Endothelial cell of umbilical vein (primary cell): Measurements from ENCODE around the gene OSBP2. TPM values are rescaled to one million over a fixed set of nuclear protein-coding genes. Genes with fewer than 3 reads are reported as not detected.
A peak's percentile ranks its signal among the peaks of the same experiment; 100 is the strongest.

Source experiments
- BruUV-seq: library from RNA; stranded (reverse); fragments of 400-500 nt; replicated peaks from 2 replicates; lab custom pipeline; 2021; lab: Mats Ljungman, UMichigan
- CTCF ChIA-PET: fragments of 300-600, 350-600 bp; sonication (Branson Sonifier 250); formaldehyde crosslinking; loops from one replicate; lab custom pipeline; 2021; ENCODE audit warnings: antibody characterized with exemption, inconsistent platforms; lab: Charles Lee
- POLR2A ChIA-PET: fragments of 300-600, 350-600 bp; sonication (Branson Sonifier 250); formaldehyde crosslinking; loops from one replicate; lab custom pipeline; 2021; ENCODE audit warnings: antibody characterized with exemption, inconsistent platforms; lab: Charles Lee
- DNase-seq: peaks from one replicate; pipeline ENCODE4 v3.0.0-alpha.2; 2011; ENCODE audit warnings: low read depth, low spot score
- FAIRE-seq: peaks from 2 replicates; lab custom pipeline; 2011; peaks lifted over from hg19 to GRCh38; lab: Jason Lieb, UNC
- H2AFZ ChIP-seq: 2 replicates; pipeline ENCODE4 v1.6.0; 2012; ENCODE audit warnings: low read depth, low read length, control low read depth, inconsistent platforms
- H3K27ac ChIP-seq: 2 replicates; pipeline ENCODE4 v1.5.1; 2011; ENCODE audit warnings: low read depth, mild to moderate bottlenecking, control low read depth, low read length, moderate library complexity; ENCODE audit not compliant: insufficient read depth
- H3K27me3 ChIP-seq, 2 experiments: 2 replicates each; pipeline versions ENCODE4 v1.6.0 to v1.6.1; 2011; ENCODE audit warnings: low read length in 2 of 2, mixed read lengths in 1 of 2; ENCODE audit not compliant: control insufficient read depth in 2 of 2, insufficient read depth in 2 of 2
- H3K36me3 ChIP-seq, 2 experiments: 2 replicates in 1 of 2; 3 replicates in 1 of 2; pipeline ENCODE4 v1.5.1; 2011; ENCODE audit warnings: low read length in 2 of 2, mild to moderate bottlenecking in 1 of 2, moderate library complexity in 1 of 2; ENCODE audit not compliant: control insufficient read depth in 2 of 2, insufficient read depth in 2 of 2; ENCODE audit errors: extremely low read depth in 1 of 2
- H3K4me1 ChIP-seq: 3 replicates; pipeline ENCODE4 v1.5.1; 2011; ENCODE audit warnings: mild to moderate bottlenecking, low read length; ENCODE audit not compliant: control insufficient read depth, insufficient read depth; ENCODE audit errors: extremely low read depth
- H3K4me2 ChIP-seq: 2 replicates; pipeline ENCODE4 v1.6.1; 2011; ENCODE audit warnings: low read length, control low read depth, mixed read lengths; ENCODE audit not compliant: insufficient read depth
- H3K4me3 ChIP-seq, 3 experiments: fragments of 200-600 bp in 1 of 3; sonication (generic), shearing (Covaris generic) in 1 of 3; replicated peaks in 1 of 3; 2 replicates each; pipeline ENCODE4 v1.5.1; 2011 to 2016; ENCODE audit warnings: control low read depth in 3 of 3, low read length in 3 of 3, mild to moderate bottlenecking in 2 of 3, inconsistent platforms in 1 of 3, low read depth in 1 of 3, moderate library complexity in 1 of 3; ENCODE audit not compliant: insufficient read depth in 1 of 3
- H3K79me2 ChIP-seq: 2 replicates; pipeline ENCODE4 v1.6.0; 2012; ENCODE audit warnings: low read length, inconsistent platforms; ENCODE audit not compliant: control insufficient read depth, insufficient read depth
- H3K9ac ChIP-seq: replicated peaks from 2 replicates; pipeline ENCODE3; 2011; ENCODE audit warnings: low read length, control low read depth; ENCODE audit not compliant: insufficient read depth; ENCODE audit errors: extremely low read depth
- H3K9me1 ChIP-seq: replicated peaks from 3 replicates; pipeline ENCODE4 v1.6.0; 2011; ENCODE audit warnings: mild to moderate bottlenecking, low read length; ENCODE audit not compliant: control insufficient read depth, insufficient read depth; ENCODE audit errors: extremely low read depth
- H3K9me3 ChIP-seq: replicated peaks from 2 replicates; pipeline ENCODE4 v1.5.1; 2012; ENCODE audit warnings: low read length, inconsistent platforms; ENCODE audit not compliant: control insufficient read depth, insufficient read depth
- H4K20me1 ChIP-seq: replicated peaks from 2 replicates; pipeline ENCODE3; 2011; ENCODE audit warnings: mild to moderate bottlenecking, low read length; ENCODE audit not compliant: control insufficient read depth, insufficient read depth; ENCODE audit errors: extremely low read depth
- GATA2 ChIP-seq: IDR thresholded peaks from 2 replicates; pipeline ENCODE4 v1.7.0; 2011; ENCODE audit warnings: low read depth, mild to moderate bottlenecking, moderate library complexity, mixed read lengths, low read length; ENCODE audit not compliant: insufficient read length, insufficient read depth
- JUN ChIP-seq: IDR thresholded peaks from 2 replicates; pipeline ENCODE4 v1.6.1; 2011; ENCODE audit warnings: borderline replicate concordance, low read depth; ENCODE audit not compliant: insufficient read length, insufficient read depth
- MAX ChIP-seq: IDR thresholded peaks from 2 replicates; pipeline ENCODE4 v1.6.1; 2011; ENCODE audit not compliant: insufficient read depth, insufficient read length
- POLR2A ChIP-seq: IDR thresholded peaks from 2 replicates; pipeline ENCODE4 v1.6.1; 2012; ENCODE audit warnings: low read depth, mild to moderate bottlenecking, control low read depth, low read length
- POLR2AphosphoS5 ChIP-seq: IDR thresholded peaks from 2 replicates; pipeline ENCODE4 v1.6.1; 2012; ENCODE audit warnings: low read depth, mild to moderate bottlenecking, control low read depth, low read length, moderate library complexity; ENCODE audit not compliant: insufficient read depth
- dilution Hi-C: fragments of 300-500 bp; cut with MboI; formaldehyde crosslinking; loops from one replicate; pipeline ENCODE4 v1.15.0; 2019; ENCODE audit warnings: low sequenced_read_pairs; ENCODE audit not compliant: extremely low pct_ligation_motif_present
- intact Hi-C: fragments of 100-400 bp; cut with micrococcal nuclease; formaldehyde crosslinking; loops from one replicate; pipeline ENCODE4 v1.10.0; 2022
- polyA plus RNA-seq, 4 experiments: library from polyadenylated mRNA; depleted of rRNA in 3 of 4; stranded (reverse) in 3 of 4; unstranded in 1 of 4; fragments of >200 nt; gene quantifications; 2 replicates each; pipeline versions ENCODE4 v1.2.1 to v1.2.3, GENCODE V29; 2011 to 2012; ENCODE audit warnings: missing spikeins in 1 of 4
- total RNA-seq: library from RNA; stranded (reverse); gene quantifications from 2 replicates; pipeline ENCODE4 v1.2.3, GENCODE V29; 2021
- TF ChIP-seq, protein P1 (sequence below), 2 donors: IDR thresholded peaks; 1 replicate in 1 of 2; 2 replicates in 1 of 2; pipeline ENCODE4 v1.5.1; 2011; ENCODE audit warnings: low read length in 2 of 2, mild to moderate bottlenecking in 2 of 2, moderate library complexity in 2 of 2, control low read depth in 1 of 2, inconsistent platforms in 1 of 2, low read depth in 1 of 2; ENCODE audit not compliant: insufficient read depth in 1 of 2; ENCODE audit errors: extremely low read depth in 1 of 2

The OSBP2 gene
- total and polyA plus RNA-seq, 2 donors (not counting 3 experiments of a cell fraction or from before 2014, with no cell fraction given): 4.1 to 7.5 TPM

GRCh38 chr22:30922151-30922611 is 227.5 kb downstream of the OSBP2 start:
- dilution Hi-C loops (no loop called here), intact Hi-C loops (loop anchor here (5.0 kb wide), 1 partner anchor 330 kb away; the partner anchor contains the start of gene PES1)
- H3K9ac ChIP-seq: no peak overlapping the region
- peak overlapping the region in 2 of 3 experiments; percentile 23 to 25 for H3K4me3 ChIP-seq
- peaks cover 13% of the 10 kb centered on the region for H3K4me1 ChIP-seq
- no TSS peak for BruUV-seq
- no peaks in the 10 kb centered on the region for H3K27me3 ChIP-seq
- TF ChIP-seq MAX (peak; percentile 92), POLR2AphosphoS5 (peak; percentile 51), POLR2A (peak; percentile 51), GATA2 (no peak), JUN (no peak)
- TF ChIP-seq, protein P1, sequence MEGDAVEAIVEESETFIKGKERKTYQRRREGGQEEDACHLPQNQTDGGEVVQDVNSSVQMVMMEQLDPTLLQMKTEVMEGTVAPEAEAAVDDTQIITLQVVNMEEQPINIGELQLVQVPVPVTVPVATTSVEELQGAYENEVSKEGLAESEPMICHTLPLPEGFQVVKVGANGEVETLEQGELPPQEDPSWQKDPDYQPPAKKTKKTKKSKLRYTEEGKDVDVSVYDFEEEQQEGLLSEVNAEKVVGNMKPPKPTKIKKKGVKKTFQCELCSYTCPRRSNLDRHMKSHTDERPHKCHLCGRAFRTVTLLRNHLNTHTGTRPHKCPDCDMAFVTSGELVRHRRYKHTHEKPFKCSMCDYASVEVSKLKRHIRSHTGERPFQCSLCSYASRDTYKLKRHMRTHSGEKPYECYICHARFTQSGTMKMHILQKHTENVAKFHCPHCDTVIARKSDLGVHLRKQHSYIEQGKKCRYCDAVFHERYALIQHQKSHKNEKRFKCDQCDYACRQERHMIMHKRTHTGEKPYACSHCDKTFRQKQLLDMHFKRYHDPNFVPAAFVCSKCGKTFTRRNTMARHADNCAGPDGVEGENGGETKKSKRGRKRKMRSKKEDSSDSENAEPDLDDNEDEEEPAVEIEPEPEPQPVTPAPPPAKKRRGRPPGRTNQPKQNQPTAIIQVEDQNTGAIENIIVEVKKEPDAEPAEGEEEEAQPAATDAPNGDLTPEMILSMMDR (IDR thresholded peaks at IDR 0.05; ENCODE audit: extremely low read depth in 1 of 2, insufficient read depth in 1 of 2, low read depth in 1 of 2, low read length in 2 of 2): no peak
- ChIA-PET CTCF (interaction anchor here (0.8 to 7.6 kb wide), 8 partner anchors 13 to 287 kb away, joined by 3 to 231 read pairs (median 8); no protein-coding TSS in a partner anchor), POLR2A (no interaction called here)
- no peaks in the 10 kb centered on the region for H3K9me3 ChIP-seq
- DNase-seq (peak; percentile 60), FAIRE-seq (peak; percentile 66)
- peaks cover 0 to 16% of the 10 kb centered on the region in 2 experiments for H3K36me3 ChIP-seq
- no peaks in the 10 kb centered on the region for H3K79me2 ChIP-seq
- H3K4me2 ChIP-seq: peak overlapping the region; percentile 66
- no peaks in the 10 kb centered on the region for H4K20me1 ChIP-seq
- peak overlapping the region; percentile 0 for H2AFZ ChIP-seq
- no peak overlapping the region for H3K27ac ChIP-seq
- H3K9me1 ChIP-seq: no peaks in the 10 kb centered on the region
